DND-41 (cell line): Measurements from ENCODE around the gene LRP2BP.

Source experiments
- CTCF ChIP-seq: IDR thresholded peaks from 2 replicates; pipeline ENCODE4 v1.5.1; 2012; ENCODE audit warnings: borderline replicate concordance, low read length, moderate library complexity, mild to moderate bottlenecking; ENCODE audit not compliant: poor library complexity, severe bottlenecking; ENCODE audit errors: extremely low read depth
- EZH2 ChIP-seq: IDR thresholded peaks from 3 replicates; pipeline ENCODE4 v1.6.1; 2012; ENCODE audit warnings: borderline replicate concordance, low read depth, mild to moderate bottlenecking, moderate library complexity, low read length, inconsistent platforms; ENCODE audit not compliant: severe bottlenecking

GRCh38 chr4:185371702-185372101, 24.0 kb downstream of the LRP2BP start:
- no peak for TF ChIP-seq CTCF
- no peak for TF ChIP-seq EZH2
